Erythroblast (primary cell): ENCODE results near the gene SYT14.
"Not testable (repeated sequence)": the region's sequence is repeated elsewhere in the genome, so short reads cannot be mapped to it uniquely, and the experiment has no call there.

Source experiments
- DNase-seq, 2 experiments: peaks; one replicate each; lab custom pipeline; 2025; lab: John Stamatoyannopoulos, UW
- GATA1 ChIP-seq: IDR thresholded peaks from 2 replicates; pipeline ENCODE4 v1.6.1; 2011; ENCODE audit warnings: low read depth, mild to moderate bottlenecking, control low read depth, low read length, moderate library complexity
- POLR2A ChIP-seq: IDR thresholded peaks from 2 replicates; pipeline ENCODE4 v1.6.1; 2011; ENCODE audit warnings: mild to moderate bottlenecking, low read length

Gene SYT14

GRCh38 chr1:209937996-209938959 lies at the start of gene SYT14:
SYT14 (plus strand) TSS chr1:209938217; CDS start chr1:209938265, 48 bp downstream.
- DNase-seq = peak in 1 of 2 experiments; percentile 22
- TF ChIP-seq GATA1 (no peak), POLR2A (no peak)

GRCh38 chr1:209888291-209889076 lies 49.5 kb upstream of the SYT14 start:
- not testable (repeated sequence) for DNase-seq

- DNase-seq = no peak
- TF ChIP-seq POLR2A (no peak), GATA1 (no peak)
These were observed 49.0 kb upstream of the SYT14 start for GRCh38 chr1:209889077-209889418.

GRCh38 chr1:209890641-209891330 lies 47.2 kb upstream of the SYT14 start:
- no peak for TF ChIP-seq POLR2A
- no peak for TF ChIP-seq GATA1

GRCh38 chr1:209893751-209894150 lies 44.3 kb upstream of the SYT14 start:
- TF ChIP-seq POLR2A (no peak), GATA1 (no peak)

More at GRCh38 chr1:209890641-209891330, 47.2 kb upstream of the SYT14 start:
- no peak for DNase-seq

GRCh38 chr1:209895709-209896108 lies 42.3 kb upstream of the SYT14 start:
- TF ChIP-seq POLR2A = no peak
- no peak for TF ChIP-seq GATA1

More at GRCh38 chr1:209893751-209894150, 44.3 kb upstream of the SYT14 start:
- DNase-seq = no peak

GRCh38 chr1:209896346-209896745 lies 41.7 kb upstream of the SYT14 start:
- TF ChIP-seq POLR2A = no peak
- TF ChIP-seq GATA1 = no peak
- no peak for DNase-seq

More at GRCh38 chr1:209895709-209896108, 42.3 kb upstream of the SYT14 start:
- DNase-seq = no peak

GRCh38 chr1:209898271-209898670 lies 39.7 kb upstream of the SYT14 start:
- DNase-seq = not testable (repeated sequence)

GRCh38 chr1:209898851-209899250 lies 39.2 kb upstream of the SYT14 start:
- DNase-seq = not testable (repeated sequence)

GRCh38 chr1:209899948-209900347 lies 38.1 kb upstream of the SYT14 start:
- TF ChIP-seq GATA1 = no peak
- no peak for TF ChIP-seq POLR2A
- DNase-seq = peak; percentile 26 to 51

GRCh38 chr1:209900734-209901133 lies 37.3 kb upstream of the SYT14 start:
- DNase-seq = no peak
- TF ChIP-seq POLR2A (no peak), GATA1 (no peak)

GRCh38 chr1:209901211-209901610 lies 36.8 kb upstream of the SYT14 start:
- no peak for DNase-seq
- TF ChIP-seq POLR2A (no peak), GATA1 (no peak)

GRCh38 chr1:209904774-209905173 lies 33.2 kb upstream of the SYT14 start:
- DNase-seq = not testable (repeated sequence)

- no peak for TF ChIP-seq POLR2A
- no peak for TF ChIP-seq GATA1
- DNase-seq = no peak
These were observed 26.3 kb upstream of the SYT14 start for GRCh38 chr1:209911746-209912145.
